Left lobe of liver (tissue), 2 donors: ENCODE results near the gene MAML2. TPM values are rescaled to one million over a fixed set of nuclear protein-coding genes. Genes with fewer than 3 reads are reported as not detected.

Source experiments
- ATAC-seq: fragments of 200-7000 bp; cut with Tn5 transposase; one replicate; pipeline ENCODE4 v1.9.1; 2020; ENCODE audit warnings: mild to moderate bottlenecking, moderate library complexity
- DNase-seq: peaks from one replicate; pipeline ENCODE4 v3.0.0-alpha.2; 2020; ENCODE audit warnings: low spot score
- total RNA-seq: library from RNA; stranded (reverse); gene quantifications from one replicate; pipeline ENCODE4 v1.2.1, GENCODE V29; 2021
- donor health status: DM: no; HTN: no; CAD: no; lungs with moderate emphysema.
- donor health status: DM: no; HTN: yes; CAD: no.

The MAML2 gene
- total RNA-seq, 1 donor from 2014 or later, result 1.0 TPM

DNA sequence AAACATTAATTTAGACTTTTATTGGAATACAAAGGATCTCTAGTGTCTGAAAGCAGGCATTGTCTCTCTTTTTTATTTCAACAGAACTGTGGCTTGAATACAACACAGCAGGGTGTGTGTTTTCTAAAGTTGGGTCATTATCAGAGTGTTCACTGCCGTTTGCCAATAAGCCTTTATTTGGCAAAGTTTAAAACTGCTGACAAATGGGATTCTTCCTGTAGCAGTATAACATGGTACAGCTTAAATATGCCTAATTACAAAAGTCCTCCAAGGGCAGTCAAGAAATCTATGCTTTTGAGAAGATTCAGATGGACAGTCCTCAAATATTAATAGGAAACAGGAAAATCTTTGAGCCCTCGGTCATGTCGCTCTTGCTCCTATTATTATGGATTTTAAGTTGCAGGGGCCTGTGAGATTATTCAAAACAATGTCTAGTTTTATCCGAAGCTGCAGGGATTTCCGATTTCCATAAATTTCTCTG lies 199.9 kb downstream of the MAML2 start:
- no peak for DNase-seq
- no peak for ATAC-seq

DNA sequence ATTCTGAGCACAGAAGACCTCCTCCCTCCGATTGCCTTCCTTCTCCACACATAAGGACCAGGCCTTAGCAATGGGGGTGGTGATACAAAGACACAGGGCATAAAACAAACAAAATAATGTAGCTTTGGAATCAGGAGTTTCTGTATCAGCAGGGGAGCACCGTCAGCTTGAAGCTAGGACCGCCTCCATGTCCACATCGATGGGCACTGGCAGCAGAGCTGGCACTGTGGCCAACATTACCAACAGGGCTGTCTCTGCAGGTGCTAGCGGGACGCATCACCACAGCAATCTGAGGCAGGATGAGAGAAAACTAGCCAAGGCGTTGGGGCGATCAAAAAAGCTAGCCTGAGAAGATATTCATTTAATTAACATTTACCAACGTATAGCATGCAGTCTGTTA lies 201.4 kb downstream of the MAML2 start:
- no peak for ATAC-seq
- DNase-seq, result no peak

DNA sequence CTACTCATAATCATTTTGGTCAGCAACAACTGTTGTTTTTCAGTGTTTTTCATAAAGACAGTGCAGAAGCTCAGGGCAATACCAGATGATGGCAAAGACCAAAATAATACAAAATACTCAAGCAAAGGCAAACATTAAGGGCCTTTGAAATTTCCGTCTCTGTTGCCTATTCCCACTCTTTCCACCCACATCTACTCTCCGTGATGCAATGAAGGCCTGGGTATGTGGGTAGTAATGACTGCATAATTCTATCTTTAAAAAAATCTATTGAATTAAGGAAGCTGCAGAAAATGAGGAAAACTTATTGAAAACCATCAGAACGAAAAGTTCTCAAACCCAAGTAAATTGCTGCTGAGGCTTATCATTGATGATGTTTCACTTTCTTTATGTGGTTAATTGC lies 203.3 kb downstream of the MAML2 start:
- DNase-seq (no peak), ATAC-seq (no peak)

DNA sequence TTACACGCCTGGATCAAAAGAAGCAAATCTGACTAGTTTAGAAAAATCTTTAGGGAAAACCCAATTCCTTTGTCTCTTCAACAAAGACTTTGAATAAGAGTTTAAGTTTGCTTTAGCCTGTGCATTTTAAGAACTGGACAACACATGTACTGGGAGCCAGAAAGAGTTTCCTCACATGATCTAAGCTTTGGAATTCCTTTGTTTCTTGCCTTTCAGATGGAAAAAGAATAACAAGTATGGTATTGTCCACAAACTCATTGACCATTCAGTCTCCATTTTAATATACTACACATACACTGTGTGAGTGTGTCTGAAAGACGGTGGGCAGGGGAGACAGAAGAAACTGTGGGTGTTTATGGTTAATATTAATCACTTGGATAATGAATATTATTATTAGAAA lies 205.6 kb downstream of the MAML2 start:
- ATAC-seq, result no peak
- DNase-seq, result no peak

DNA sequence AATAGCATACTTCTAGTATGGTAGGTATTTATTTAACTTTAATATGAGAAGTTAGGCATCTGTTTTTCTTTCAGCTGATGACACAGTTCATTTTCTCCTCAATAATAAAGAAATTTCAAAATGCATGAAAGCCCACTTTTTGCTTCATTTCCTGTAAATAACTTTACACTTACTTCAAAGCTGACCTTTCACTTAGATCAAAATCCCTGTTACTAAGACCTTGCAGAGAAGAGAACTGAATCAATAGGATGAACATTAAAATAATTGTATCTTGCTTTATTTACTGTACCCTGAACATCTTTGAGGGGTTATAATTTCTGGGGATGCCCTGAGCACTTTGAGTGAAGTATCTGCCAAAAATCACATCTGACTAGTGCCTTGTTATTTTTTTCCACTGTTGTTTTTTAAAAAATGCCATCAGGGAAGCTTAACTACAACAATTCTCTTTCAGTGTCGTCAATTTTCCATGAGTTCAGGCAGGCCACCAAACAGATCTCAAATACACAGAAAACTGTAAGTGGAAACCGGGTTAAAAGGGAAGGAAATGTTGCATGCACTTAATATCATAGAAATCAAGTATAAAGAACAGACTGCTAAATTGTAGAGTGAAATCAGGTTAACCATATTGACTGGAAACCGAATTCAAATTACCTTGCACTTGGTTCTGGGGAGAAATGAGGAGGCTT lies 206.2 kb downstream of the MAML2 start:
- ATAC-seq (no peak), DNase-seq (no peak)

DNA sequence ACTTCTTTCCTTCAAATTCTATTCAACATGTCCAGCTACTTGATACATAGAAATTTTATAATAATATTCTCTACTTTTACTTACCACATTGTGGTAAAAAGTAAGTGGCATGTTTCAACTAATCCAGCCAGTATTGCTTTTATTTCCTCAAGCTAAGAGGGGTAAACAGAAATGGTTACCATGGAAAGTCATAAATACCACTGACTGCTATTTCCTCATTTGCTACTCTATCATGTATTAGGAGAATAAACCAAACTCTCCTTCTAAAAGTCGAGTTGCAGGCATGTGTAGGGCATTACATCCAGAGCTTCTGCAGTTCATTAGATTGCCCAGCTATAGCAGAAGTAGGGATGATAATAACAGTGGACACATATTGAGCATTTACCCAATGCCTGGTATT lies 208.4 kb downstream of the MAML2 start:
- DNase-seq (no peak), ATAC-seq (no peak)

DNA sequence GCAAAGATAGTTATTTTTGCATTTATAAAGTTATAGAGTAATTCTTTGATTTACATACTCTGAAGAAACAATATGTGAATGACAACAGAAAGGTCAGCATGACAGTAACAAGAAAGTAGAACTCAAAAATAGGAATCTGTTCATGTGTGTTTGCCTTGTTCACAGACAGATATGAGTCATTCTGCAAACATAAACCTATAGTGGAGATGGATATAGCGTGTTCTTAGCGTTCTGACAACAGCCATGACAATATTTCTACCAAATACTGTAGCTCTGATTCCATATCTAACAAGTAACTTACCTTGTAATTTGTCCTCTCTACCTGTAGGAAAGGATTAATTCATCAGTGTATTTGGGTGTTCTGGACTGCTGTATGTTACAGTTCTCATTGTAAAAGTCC lies 210.6 kb downstream of the MAML2 start:
- ATAC-seq (no peak), DNase-seq (no peak)

DNA sequence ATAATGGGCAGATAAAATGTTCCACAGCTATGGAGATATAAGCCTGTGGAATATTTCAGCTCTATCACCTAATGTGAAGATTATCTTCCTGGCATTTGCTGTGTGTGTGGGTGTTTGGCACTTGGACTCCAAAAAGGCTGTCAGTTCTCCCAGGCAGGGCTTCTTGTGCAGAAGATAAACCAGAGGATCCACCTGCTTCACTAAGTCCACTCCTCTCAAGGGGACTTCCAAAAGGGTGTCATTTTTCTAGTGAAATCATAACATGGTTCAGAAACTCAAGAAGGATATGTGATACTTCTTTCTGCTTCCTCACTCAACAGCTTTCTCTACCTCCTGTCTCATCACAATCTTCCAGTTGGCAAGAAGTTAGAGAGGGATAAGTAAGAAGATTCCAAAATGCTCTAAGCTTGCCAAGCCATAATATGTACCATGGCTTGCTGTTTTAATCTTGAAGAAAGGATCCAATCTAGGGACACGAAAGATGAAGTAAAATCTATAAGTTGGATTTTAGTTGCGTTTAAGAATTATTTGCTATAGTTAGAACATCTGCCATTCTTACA lies 212.9 kb downstream of the MAML2 start:
- ATAC-seq (no peak), DNase-seq (no peak)

DNA sequence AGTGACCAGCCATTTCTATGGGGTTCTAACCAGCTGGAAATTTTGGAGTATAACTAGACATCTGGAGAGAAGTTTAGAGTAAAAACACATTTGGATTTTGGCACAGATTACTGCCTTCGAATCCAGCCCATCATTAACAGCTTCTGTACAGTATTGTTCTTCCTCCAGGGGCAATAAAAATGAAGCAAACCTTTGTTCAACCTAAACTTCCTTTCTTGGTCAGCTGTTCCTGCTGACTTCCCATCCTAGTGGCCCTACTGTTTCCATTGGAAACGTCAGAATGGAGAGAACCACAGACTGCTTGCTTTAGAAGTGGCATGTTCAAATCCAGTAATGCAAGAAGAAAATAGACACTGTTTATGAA lies 215.4 kb downstream of the MAML2 start:
- ATAC-seq (no peak), DNase-seq (no peak)

DNA sequence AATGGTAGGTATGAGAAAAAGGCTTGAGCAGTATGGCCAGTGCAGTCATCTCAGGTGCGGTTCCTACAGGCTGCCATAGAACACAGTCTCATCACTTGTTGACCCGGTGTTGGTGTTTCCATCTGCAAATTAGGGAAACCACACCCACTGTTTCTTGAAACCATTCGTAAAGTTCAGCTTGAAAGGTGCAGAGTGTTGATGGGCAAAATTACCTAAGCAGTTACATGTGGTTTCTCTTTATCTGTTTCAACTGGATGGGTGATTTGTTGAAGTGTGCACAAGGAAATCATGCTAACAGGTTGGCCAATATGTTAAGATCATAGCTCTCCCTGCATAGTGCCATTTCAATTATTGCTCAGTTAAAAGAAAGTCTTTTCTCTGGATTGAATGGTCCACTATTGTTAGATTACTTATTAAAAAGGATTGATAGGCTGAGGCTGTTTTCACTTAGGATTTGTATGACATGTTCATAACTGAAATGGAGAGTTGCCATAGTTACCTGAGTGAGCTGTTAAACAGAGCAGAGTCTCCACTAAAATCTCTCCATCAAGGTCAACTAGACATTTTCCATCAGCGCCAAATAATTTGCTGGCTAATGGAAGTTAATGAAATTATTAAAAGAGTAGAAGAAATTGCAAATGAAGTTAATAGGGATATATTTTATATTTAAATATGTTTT lies 215.9 kb downstream of the MAML2 start:
- ATAC-seq (no peak), DNase-seq (no peak)

DNA sequence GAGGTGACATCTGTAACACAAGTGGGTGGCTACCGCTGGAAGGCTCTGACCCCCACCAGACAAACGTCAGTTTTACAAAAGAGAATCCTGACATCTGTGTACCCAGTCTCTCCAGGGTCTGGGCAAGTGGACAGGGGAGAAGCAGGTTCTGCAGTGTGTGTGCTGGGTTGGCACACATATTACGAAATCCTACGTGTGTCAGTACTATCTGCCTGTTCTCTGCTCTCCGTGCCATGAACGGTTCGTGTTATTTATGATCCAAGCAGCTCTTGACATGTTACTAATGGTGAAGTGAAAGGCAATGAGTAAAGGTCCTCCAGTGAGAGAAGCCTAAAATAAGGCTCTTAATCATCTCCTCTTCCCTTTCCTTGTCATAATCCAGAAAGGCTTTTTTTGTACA lies 217.6 kb downstream of the MAML2 start:
- no peak for ATAC-seq
- no peak for DNase-seq

DNA sequence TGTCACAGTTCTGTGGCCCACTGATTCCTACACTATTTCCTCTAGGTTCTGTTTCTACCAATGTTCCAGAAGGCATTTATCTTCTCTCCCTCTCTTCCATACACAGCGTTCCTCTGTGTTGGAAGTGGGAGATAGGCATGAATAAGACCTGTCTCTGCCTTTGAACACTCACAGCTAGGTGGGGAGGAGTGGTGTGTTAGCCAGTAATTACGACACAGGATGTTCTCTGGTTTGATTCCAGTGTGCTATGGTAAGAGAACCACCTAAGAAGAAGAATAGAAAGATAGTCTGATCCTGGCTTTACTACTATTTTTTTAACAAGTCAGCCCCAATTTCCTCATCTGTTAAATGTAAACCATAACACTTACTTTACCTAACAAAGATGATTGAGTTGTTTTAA lies 218.8 kb downstream of the MAML2 start:
- DNase-seq (no peak), ATAC-seq (no peak)

DNA sequence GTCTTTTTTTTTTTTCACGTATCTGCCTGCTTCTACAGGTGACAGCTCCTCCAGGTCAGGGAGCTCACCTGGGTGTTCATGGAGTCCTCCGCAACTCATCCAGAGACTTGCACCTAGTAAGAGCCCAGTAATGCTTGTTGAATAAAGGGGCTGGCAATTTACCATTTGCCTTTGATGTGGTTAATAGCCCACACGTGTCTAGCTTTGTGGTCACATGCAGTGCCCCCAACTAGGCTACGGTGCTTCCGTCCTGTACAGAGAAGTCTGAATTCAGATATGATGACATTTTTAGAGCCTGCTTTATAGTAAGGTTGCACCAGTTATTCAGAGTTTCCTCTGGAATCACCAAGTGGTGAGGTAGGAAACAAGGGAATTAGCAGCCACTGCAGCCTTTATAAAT lies 219.7 kb downstream of the MAML2 start:
- DNase-seq, result no peak
- ATAC-seq, result no peak

DNA sequence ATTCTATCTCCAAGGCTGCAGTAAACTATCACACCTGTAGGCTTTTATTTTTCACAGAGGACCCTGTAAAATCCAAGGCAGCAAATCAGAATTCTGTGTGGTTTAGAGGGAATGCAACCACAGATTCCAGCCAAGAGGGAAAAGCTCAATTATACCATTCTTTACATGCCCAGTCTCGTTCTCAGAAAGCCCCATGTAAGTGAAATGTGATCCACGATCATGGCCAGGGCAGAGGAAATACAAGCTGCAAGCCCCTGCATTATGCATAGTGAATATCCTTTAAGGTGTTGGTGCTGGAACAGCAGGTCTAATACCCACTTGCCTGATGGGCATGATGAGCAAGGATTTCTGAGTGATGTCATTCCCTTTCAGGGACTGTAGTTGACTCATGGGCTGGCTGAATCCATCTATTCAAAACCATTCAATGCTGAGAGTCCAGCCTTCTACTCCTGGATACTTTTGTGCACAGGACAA lies 220.4 kb downstream of the MAML2 start:
- DNase-seq, result no peak
- ATAC-seq, result no peak

DNA sequence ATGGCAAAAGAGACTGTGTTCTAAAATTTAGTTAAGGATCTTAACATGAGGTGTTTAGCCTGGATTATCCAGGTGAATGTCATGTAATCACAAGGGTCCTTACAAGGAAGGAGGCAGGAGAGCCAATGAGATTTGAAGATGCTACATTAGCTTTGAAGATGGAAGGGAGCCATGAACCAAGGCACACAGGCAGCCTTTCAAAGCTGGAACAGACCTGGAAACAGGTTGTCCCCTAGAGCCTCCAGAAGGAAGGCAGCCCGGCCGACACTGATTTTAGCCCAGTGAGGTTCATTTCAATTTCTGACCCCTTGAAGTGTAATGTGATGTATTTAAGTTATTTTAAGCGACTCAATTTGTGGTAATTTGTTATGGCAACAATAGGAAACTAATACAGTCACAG lies 223.8 kb downstream of the MAML2 start:
- ATAC-seq (no peak), DNase-seq (no peak)

DNA sequence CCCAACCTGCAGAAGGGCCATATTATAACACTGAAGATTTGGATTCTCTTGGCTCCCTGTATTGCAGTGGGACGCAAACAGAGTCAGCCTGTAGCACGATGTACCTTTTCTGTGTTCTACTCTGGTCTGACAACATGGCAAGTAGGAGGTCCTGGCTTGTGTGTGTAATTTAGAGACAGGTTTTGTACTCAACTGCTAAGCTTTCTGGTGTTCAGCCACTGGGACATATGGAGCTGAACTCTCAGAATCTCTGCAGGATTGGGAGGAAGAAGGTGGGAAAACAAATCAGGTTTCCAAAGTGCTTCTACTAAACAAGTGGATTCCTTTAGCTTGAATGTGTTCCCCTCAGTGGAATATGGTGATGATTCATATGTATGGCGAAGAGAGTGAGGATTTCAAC lies 226.6 kb downstream of the MAML2 start:
- ATAC-seq, result no peak
- DNase-seq, result no peak

DNA sequence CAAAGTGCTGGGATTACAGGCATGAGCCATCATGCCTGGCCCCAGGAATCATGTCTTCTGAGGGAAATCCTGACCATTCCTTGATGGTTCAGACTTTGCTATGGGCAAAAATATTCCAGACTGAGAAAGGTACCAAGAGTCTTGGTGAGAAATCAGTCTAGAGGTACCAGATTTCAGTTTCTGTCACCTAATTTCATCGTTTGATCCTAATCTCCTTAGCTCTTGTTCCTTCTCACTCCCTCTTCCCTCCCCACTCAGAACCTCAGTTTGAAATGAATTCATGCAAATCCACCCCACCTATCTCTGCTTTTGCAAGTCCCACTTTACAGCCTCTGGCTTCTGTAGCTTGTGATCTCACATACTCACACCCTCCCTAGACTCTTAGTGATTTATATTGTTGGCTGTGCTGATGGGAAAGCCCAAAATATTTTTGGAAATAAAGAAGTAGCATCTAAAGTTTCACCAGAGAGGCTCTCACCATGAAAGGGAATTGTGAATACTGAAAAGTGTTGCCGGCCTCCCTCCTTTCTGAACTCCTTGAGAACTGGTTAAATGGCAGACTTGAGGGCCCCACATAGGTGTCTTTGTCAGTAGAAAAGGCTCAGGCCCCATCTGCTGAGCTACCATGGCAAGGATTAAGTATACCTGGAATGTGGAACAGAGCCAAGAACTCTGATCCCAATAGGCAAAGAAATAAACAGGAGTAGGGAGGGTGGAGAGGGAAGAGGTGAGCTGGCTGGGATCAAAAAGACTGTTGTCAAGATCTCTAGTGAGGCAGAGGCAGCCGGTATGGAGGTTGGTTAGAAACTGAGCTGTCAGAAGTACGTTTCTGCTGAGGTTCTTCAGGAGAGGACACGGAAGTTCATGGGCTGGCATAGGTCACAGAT lies 228.6 kb downstream of the MAML2 start:
- no peak for ATAC-seq
- no peak for DNase-seq

DNA sequence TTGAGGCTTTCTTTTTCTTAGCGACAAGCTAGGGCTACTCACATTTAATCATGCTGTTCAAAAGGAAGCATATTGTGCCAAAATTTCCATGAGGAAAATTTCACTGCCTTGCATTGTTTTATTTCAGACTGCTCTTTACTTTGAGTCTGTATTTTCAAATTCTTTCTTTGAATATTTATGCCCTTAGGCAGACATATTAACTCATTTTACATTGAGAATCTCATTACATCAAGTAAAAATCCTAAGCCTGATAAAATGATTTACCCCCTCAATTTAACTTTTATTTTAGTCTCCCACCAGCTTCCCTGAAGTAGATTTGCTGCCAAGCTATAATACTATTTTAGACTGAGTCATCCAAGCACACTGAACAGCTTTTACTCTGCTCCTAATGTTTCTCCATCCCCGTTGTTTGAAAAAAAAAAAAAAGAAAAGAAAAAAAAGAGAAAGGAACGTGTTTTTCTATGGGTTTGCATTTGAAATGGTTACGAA lies 229.8 kb downstream of the MAML2 start:
- ATAC-seq, result no peak

DNA sequence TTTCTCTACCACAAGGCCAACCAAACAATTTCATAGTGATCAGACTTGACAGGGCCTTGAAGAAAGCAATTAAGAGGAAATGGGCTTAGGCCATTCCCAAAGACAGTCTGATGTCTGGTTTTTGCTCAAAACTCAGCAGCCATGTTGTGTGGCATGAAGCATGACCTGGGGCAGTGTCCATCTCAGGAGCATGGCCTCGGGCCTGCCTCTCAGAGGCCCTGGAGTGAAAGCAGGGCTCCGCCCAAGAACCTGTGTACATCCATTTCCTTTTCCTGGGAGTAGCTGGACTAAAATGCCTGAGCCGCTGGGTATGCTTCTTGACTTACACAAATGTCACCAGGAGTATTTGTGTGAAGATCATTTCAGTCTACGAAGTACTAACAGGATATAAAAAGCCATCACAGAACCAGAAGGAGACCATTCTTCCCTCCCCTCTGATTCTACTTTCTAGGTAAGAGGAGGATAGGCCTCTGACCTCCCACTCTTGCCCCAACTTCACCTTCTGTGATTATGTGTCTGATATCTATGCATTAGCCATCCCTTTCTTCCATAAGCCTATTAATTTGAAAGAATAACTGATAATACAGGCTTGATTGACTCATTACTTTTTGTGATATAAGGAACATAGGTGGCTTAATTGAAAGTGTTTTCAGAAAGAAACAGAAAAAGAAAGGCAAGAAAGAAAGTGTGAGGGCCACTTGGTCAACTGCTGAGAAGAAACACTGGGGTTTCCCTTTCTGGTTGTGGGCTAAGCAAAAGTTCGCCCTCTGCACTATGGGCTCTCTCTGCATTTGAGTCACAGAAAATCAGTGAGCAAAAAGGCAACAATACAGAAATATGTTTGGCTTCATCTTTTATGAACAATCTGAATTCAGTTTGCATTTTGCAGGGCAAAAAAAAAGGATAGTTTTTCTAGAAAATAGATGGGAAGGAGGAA lies 230.5 kb downstream of the MAML2 start:
- DNase-seq (no peak), ATAC-seq (no peak)

More for the DNA sequence above, 229.8 kb downstream of the MAML2 start:
- no peak for DNase-seq

DNA sequence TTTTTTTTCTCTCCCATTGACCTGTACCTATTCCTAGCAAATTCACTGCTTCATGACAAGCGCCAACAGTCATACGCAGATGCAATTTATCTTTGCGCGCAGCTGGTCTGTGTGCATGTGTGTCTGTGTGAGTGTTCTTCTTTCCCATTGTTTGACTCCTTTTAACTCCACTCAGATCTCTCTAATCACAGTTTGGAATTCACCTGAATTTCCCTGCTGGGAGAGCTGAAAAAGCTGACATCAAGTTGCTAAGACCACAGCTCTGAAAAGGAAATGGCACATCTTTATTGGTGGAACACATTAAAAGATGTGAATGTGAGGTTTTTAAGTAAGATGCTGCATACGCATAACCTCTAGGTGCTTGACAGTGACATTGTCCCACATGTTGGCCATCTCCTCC lies 231.7 kb downstream of the MAML2 start:
- ATAC-seq, result no peak

More for the DNA sequence above, 231.7 kb downstream of the MAML2 start:
- DNase-seq, result no peak
